Prostate gland (tissue), 2 donors: ENCODE results near the gene ELMOD1. TPM values are rescaled to one million over a fixed set of nuclear protein-coding genes. Genes with fewer than 3 reads are reported as not detected.
"Not testable (repeated sequence)": the region's sequence is repeated elsewhere in the genome, so short reads cannot be mapped to it uniquely, and the experiment has no call there.

Experiments
- DNase-seq: peaks from one replicate; pipeline ENCODE4 v3.0.0-alpha.2; 2019; ENCODE audit warnings: low spot score
- H3K27ac ChIP-seq, 2 donors: fragments of 200-600 bp; sonication (generic); 2 replicates each; pipeline ENCODE4 v1.5.1; 2017 to 2019
- H3K27me3 ChIP-seq: fragments of 200-600 bp; sonication (generic); replicated peaks from 2 replicates; pipeline ENCODE4 v1.5.1; 2019; ENCODE audit not compliant: insufficient read depth
- H3K36me3 ChIP-seq, 2 donors: fragments of 200-600 bp; sonication (generic); 1 replicate in 1 of 2; 2 replicates in 1 of 2; pipeline versions ENCODE4 v1.5.1 to v1.8.1; 2017 to 2019
- H3K4me1 ChIP-seq: fragments of 200-600 bp; sonication (generic); replicated peaks from 2 replicates; pipeline ENCODE4 v1.5.1; 2019
- H3K4me3 ChIP-seq, 2 donors: fragments of 200-600 bp; sonication (generic); 2 replicates each; pipeline ENCODE4 v1.5.1; 2017 to 2019
- H3K9me3 ChIP-seq: fragments of 200-600 bp; sonication (generic); 2 replicates; pipeline ENCODE4 v1.5.1; 2017
- CTCF ChIP-seq, 4 experiments: fragments of 200-600 bp in 2 of 4; fragments of 450-650 bp in 2 of 4; sonication (generic) in 2 of 4; IDR thresholded peaks; 1 replicate in 3 of 4; 2 replicates in 1 of 4; pipeline ENCODE4 v1.5.1; 2016 to 2019; ENCODE audit warnings: antibody characterized with exemption in 4 of 4, mild to moderate bottlenecking in 2 of 4, moderate library complexity in 2 of 4
- POLR2A ChIP-seq: fragments of 450-650 bp; IDR thresholded peaks from one replicate; pipeline ENCODE4 v1.6.1; 2016; ENCODE audit warnings: antibody characterized with exemption, mild to moderate bottlenecking
- POLR2AphosphoS5 ChIP-seq: sonication (generic); formaldehyde crosslinking; IDR thresholded peaks from one replicate; pipeline ENCODE4 v1.6.1; 2017; ENCODE audit warnings: antibody characterized with exemption
- WGBS: methylation state at CpG from one replicate; pipeline ENCODE4 v1.1.5; 2018; 5-methylcytosine and 5-hydroxymethylcytosine counted together
- intact Hi-C: fragments of 100-400 bp; cut with DNase I; formaldehyde crosslinking; loops from one replicate; pipeline ENCODE4 v1.14.2; 2022
- total RNA-seq, 2 donors: library from RNA; depleted of rRNA; stranded (reverse); fragments of >200 nt; gene quantifications; one replicate each; pipeline ENCODE4 v1.1.0, GENCODE V29; 2016

Gene ELMOD1
- total RNA-seq, 2 donors from 2014 or later, result 0.36 to 4.0 TPM

DNA sequence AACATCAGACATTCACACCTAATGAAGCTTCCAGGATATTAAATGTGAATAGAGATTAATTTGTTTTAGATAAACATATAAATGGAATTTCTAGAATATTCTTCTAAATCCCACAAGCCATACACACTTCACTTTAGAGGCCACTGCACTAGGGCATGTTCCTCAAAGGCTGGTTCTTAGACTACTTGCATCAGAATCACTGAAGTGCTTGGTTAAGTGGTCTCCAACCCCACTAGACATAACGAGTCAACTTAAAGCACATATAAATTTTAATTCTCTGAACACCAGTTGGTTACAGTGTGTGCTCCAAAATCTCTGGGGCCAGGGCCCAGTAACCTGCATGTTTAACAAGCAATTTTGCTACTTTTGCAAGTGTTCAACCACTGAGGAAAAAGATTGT is 17.5 kb upstream of the ELMOD1 start:
- Histone ChIP-seq H3K27me3 (no peaks in the 10 kb centered on the region), H3K36me3 (no peaks in the 10 kb centered on the region), H3K4me1 (no peaks in the 10 kb centered on the region), H3K27ac (no peak overlapping the region), H3K4me3 (no peak overlapping the region), H3K9me3 (no peaks in the 10 kb centered on the region)
- no peak for DNase-seq
- intact Hi-C loops, result no loop called here
- no peak for TF ChIP-seq CTCF (IDR thresholded peaks at IDR 0.05)
- no peak for TF ChIP-seq POLR2A
- no peak for TF ChIP-seq POLR2AphosphoS5
- WGBS, result 65% methylated on average over 1 of the region's 1 CpG

DNA sequence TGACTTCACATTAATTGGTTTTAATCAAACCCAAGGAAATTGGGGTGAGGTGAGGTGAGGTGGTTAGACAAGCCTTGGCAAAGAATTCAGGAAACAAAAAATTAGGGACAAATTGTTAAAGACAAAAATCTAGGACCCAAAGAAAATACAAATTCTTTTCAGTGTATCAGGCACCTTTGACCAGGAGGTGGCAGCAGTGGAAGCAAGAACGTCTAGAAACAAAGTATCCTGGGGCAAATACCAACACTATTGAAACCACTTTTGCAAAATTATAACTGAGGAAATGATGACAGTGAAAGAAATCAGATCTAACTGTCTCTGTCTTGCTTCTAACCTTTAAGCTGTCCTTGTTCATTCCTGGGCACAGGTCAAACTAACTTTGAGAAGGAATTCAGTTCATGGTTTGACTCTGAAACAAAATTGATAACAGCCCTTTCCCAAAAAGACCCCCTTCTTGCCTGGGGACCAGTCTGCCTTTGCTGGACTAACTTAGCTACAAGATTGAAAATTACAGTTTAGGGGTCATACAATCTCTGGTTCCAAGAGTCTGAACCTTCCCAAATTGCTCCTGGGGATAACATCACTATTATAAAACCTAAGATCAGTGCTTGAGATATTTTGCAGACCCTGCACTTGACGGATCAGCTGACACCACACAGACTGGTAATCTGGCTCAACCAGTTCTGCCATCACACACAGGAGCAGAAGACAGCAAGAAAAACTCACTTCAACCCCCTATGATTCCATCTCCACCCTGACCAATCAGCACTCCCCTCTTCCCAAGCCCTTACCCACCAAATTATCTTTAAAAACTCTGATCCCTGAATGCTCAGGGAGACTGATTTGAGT is 14.2 kb upstream of the ELMOD1 start:
- intact Hi-C loops, result loop anchor here (5.0 kb wide), 2 partner anchors 111 to 196 kb away; no protein-coding TSS in a partner anchor
- TF ChIP-seq CTCF (IDR thresholded peaks at IDR 0.05), result peak; percentile 42 to 73 (median 66)
- not testable (repeated sequence) for DNase-seq, H3K9me3 ChIP-seq, H3K36me3 ChIP-seq, H3K27ac ChIP-seq, H3K27me3 ChIP-seq, H3K4me1 ChIP-seq, H3K4me3 ChIP-seq
- WGBS, result 9% methylated on average over 2 of the region's 2 CpGs

DNA sequence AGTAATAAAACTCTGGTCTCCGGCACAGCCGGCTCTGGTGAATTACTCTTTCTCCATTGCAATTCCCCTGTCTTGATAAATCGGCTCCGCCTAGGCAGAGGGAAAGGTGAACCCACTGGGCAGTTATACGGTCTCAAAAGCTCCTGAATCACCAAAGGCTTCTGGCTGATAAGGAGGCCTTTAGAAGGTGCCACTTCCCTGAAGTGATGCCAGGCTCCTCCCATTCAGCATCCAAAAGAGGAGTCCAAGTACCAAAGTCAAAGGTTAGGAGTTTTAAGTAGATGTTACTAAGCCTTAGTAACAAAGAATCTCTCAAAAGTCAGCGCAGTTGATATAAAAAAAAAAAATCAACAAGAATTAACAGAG is 13.6 kb upstream of the ELMOD1 start:
- Histone ChIP-seq H3K36me3 (no peaks in the 10 kb centered on the region), H3K27ac (no peak overlapping the region), H3K27me3 (no peaks in the 10 kb centered on the region), H3K4me3 (no peak overlapping the region), H3K9me3 (no peaks in the 10 kb centered on the region), H3K4me1 (no peaks in the 10 kb centered on the region)
- WGBS, result 54% methylated on average over 6 of the region's 6 CpGs
- intact Hi-C loops, result loop anchor here (5.0 kb wide), 2 partner anchors 110 to 195 kb away; no protein-coding TSS in a partner anchor
- TF ChIP-seq POLR2A (no peak), POLR2AphosphoS5 (no peak), CTCF (IDR thresholded peaks at IDR 0.05) (no peak)
- DNase-seq, result no peak

DNA sequence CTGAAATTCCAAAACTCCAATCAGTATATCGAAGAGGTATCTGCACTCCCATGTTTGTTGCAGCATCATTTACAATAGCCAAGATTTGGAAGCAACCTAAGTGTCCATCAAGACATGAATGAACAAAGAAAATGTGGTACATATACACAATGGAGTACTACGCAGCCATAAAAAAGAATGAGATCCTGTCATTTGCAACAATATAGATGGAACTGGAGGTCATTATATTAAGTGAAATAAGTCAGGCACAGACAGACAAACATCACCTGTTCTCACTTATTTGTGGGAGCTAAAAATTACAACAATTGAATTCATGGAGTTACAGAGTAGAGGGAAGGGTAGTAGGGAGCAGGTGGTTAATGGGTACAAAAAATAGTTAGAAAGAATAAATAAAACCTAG is 11.8 kb upstream of the ELMOD1 start:
- not testable (repeated sequence) for H3K9me3 ChIP-seq, H3K36me3 ChIP-seq, H3K27ac ChIP-seq, H3K4me3 ChIP-seq, DNase-seq, H3K27me3 ChIP-seq, H3K4me1 ChIP-seq
- 95% methylated on average over 2 of the region's 2 CpGs for WGBS
- intact Hi-C loops, result loop anchor here (5.0 kb wide), 2 partner anchors 108 to 193 kb away; no protein-coding TSS in a partner anchor

DNA sequence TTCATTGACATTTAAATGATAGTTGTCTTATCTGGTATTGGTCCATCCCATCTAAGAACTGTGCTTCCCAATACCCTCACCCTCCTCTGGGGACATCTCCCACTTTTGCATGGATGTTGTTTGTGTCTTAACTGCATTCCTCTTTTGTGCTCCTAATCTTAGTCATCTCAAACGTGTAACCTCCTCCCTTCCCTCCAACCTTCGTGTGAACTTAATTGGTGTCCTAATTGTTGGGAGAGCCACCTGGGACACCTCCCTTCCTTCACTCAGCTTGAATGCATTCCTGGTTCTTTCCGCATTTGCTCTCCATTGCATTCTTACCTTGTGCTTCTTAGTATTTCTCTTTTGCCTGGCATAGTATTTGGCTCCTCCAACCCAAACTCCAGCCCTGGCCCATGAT is 9.8 kb upstream of the ELMOD1 start:
- Histone ChIP-seq H3K9me3 (no peaks in the 10 kb centered on the region), H3K36me3 (no peaks in the 10 kb centered on the region), H3K27me3 (no peaks in the 10 kb centered on the region), H3K27ac (no peak overlapping the region), H3K4me3 (no peak overlapping the region), H3K4me1 (no peaks in the 10 kb centered on the region)
- intact Hi-C loops, result no loop called here
- no peak for TF ChIP-seq POLR2A
- TF ChIP-seq POLR2AphosphoS5, result no peak
- no peak for TF ChIP-seq CTCF (IDR thresholded peaks at IDR 0.05)
- WGBS, result 53% methylated on average over 3 of the region's 3 CpGs
- DNase-seq, result no peak
